H9 (cell line): ENCODE results near the gene MCU. TPM values are rescaled to one million over a fixed set of nuclear protein-coding genes. Genes with fewer than 3 reads are reported as not detected.

Experiments
- DNase-seq: peaks from one replicate; pipeline ENCODE4 v3.0.0-alpha.2; 2017
- H2AFZ ChIP-seq: one replicate; pipeline ENCODE4 v1.6.1; 2013; ENCODE audit warnings: mild to moderate bottlenecking, low read length, control low read depth, moderate library complexity
- H2AK5ac ChIP-seq: 2 replicates; pipeline ENCODE4 v1.6.1; 2013; ENCODE audit warnings: low read length, control low read depth, mixed read lengths; ENCODE audit not compliant: insufficient read length
- H2BK120ac ChIP-seq: one replicate; pipeline ENCODE4 v1.6.1; 2013; ENCODE audit warnings: low read depth, mild to moderate bottlenecking, low read length, control low read depth, inconsistent platforms; ENCODE audit not compliant: poor library complexity, severe bottlenecking
- H2BK12ac ChIP-seq: 2 replicates; pipeline ENCODE4 v1.6.1; 2013; ENCODE audit warnings: low read length, control low read depth, mixed read lengths, low read depth; ENCODE audit not compliant: insufficient read length
- H2BK15ac ChIP-seq: 2 replicates; pipeline ENCODE4 v1.6.1; 2013; ENCODE audit warnings: low read depth, low read length, control low read depth
- H2BK20ac ChIP-seq: one replicate; pipeline ENCODE4 v1.6.1; 2013; ENCODE audit warnings: low read depth, mild to moderate bottlenecking, low read length, control low read depth, inconsistent platforms; ENCODE audit not compliant: poor library complexity, severe bottlenecking
- H2BK5ac ChIP-seq: 2 replicates; pipeline ENCODE4 v1.6.1; 2013; ENCODE audit warnings: low read length, control low read depth, mixed read lengths; ENCODE audit not compliant: insufficient read length
- H3K14ac ChIP-seq: 2 replicates; pipeline ENCODE4 v1.6.1; 2013; ENCODE audit warnings: low read length, control low read depth; ENCODE audit not compliant: insufficient read depth
- H3K18ac ChIP-seq: 2 replicates; pipeline ENCODE4 v1.6.1; 2013; ENCODE audit warnings: low read depth, mild to moderate bottlenecking, mixed read lengths, low read length, control low read depth; ENCODE audit not compliant: insufficient read length
- H3K23ac ChIP-seq: 2 replicates; pipeline ENCODE4 v1.6.1; 2013; ENCODE audit warnings: low read length, control low read depth, mixed read lengths, low read depth; ENCODE audit not compliant: insufficient read length
- H3K23me2 ChIP-seq: 2 replicates; pipeline ENCODE4 v1.6.1; 2013; ENCODE audit warnings: low read depth, mild to moderate bottlenecking, mixed read lengths, low read length, control low read depth; ENCODE audit not compliant: insufficient read length, poor library complexity, severe bottlenecking
- H3K27ac ChIP-seq: 2 replicates; pipeline ENCODE4 v1.5.1; 2013; ENCODE audit warnings: low read length, control low read depth, mixed read lengths, low read depth; ENCODE audit not compliant: insufficient read length
- H3K27me3 ChIP-seq: 2 replicates; pipeline ENCODE4 v1.6.1; 2013; ENCODE audit warnings: low read length, control low read depth, inconsistent platforms; ENCODE audit not compliant: insufficient read depth
- H3K4ac ChIP-seq: 2 replicates; pipeline ENCODE4 v1.6.1; 2013; ENCODE audit warnings: low read depth, mild to moderate bottlenecking, control low read depth, inconsistent platforms, low read length, moderate library complexity
- H3K4me1 ChIP-seq: 2 replicates; pipeline ENCODE4 v1.6.1; 2013; ENCODE audit warnings: low read length, control low read depth, inconsistent platforms; ENCODE audit not compliant: insufficient read depth
- H3K4me2 ChIP-seq: 2 replicates; pipeline ENCODE4 v1.6.1; 2013; ENCODE audit warnings: low read length, control low read depth, mixed read lengths; ENCODE audit not compliant: insufficient read length, insufficient read depth
- H3K56ac ChIP-seq: 2 replicates; pipeline ENCODE4 v1.6.1; 2013; ENCODE audit warnings: low read depth, mild to moderate bottlenecking, mixed read lengths, low read length, control low read depth; ENCODE audit not compliant: insufficient read length
- H3K79me1 ChIP-seq: 2 replicates; pipeline ENCODE4 v1.6.1; 2013; ENCODE audit warnings: low read depth, mild to moderate bottlenecking, moderate library complexity, low read length, control low read depth, inconsistent platforms; ENCODE audit not compliant: insufficient read depth, poor library complexity, severe bottlenecking
- H3K79me2 ChIP-seq: 2 replicates; pipeline ENCODE4 v1.6.1; 2013; ENCODE audit warnings: low read length, control low read depth, inconsistent platforms; ENCODE audit not compliant: insufficient read depth
- H3K9ac ChIP-seq: 2 replicates; pipeline ENCODE4 v1.6.1; 2013; ENCODE audit warnings: low read length, control low read depth, mixed read lengths; ENCODE audit not compliant: insufficient read length; ENCODE audit errors: extremely low read depth
- H3K9me3 ChIP-seq: one replicate; pipeline ENCODE4 v1.6.1; 2013; ENCODE audit warnings: low read depth, low read length, inconsistent platforms; ENCODE audit not compliant: control insufficient read depth
- H3T11ph ChIP-seq: one replicate; pipeline ENCODE4 v1.6.1; 2013; ENCODE audit warnings: mild to moderate bottlenecking, low read length, control low read depth, inconsistent platforms
- H4K20me1 ChIP-seq: one replicate; pipeline ENCODE4 v1.6.1; 2013; ENCODE audit not compliant: control insufficient read depth, insufficient read length, insufficient read depth
- H4K5ac ChIP-seq: 2 replicates; pipeline ENCODE4 v1.6.1; 2013; ENCODE audit warnings: low read depth, mild to moderate bottlenecking, mixed read lengths, low read length, control low read depth; ENCODE audit not compliant: insufficient read length
- H4K8ac ChIP-seq: replicated peaks from 2 replicates; pipeline ENCODE4 v1.6.1; 2013; ENCODE audit warnings: low read length, control low read depth, mixed read lengths, low read depth; ENCODE audit not compliant: insufficient read length
- H4K91ac ChIP-seq: 2 replicates; pipeline ENCODE4 v1.6.1; 2013; ENCODE audit warnings: low read depth, mild to moderate bottlenecking, moderate library complexity, mixed read lengths, low read length, control low read depth; ENCODE audit not compliant: insufficient read length
- H3K27ac Mint-ChIP-seq, 3 experiments: 2 replicates in 2 of 3; 3 replicates in 1 of 3; pipeline ENCODE4 v1.8.0; 2020 to 2021; ENCODE audit warnings: mixed read lengths in 3 of 3, mild to moderate bottlenecking in 1 of 3, moderate library complexity in 1 of 3
- H3K27me3 Mint-ChIP-seq: 2 replicates; pipeline ENCODE4 v1.8.0; 2021; ENCODE audit warnings: low read depth, mild to moderate bottlenecking, moderate library complexity, mixed read lengths
- H3K36me3 Mint-ChIP-seq, 3 experiments: 2 replicates in 2 of 3; 3 replicates in 1 of 3; pipeline ENCODE4 v1.8.0; 2020 to 2021; ENCODE audit warnings: low read depth in 3 of 3, mixed read lengths in 3 of 3; ENCODE audit not compliant: insufficient read depth in 1 of 3
- H3K4me1 Mint-ChIP-seq, 2 experiments: 2 replicates each; pipeline ENCODE4 v1.8.0; 2020; ENCODE audit warnings: mixed read lengths in 2 of 2
- H3K4me3 Mint-ChIP-seq, 2 experiments: 2 replicates in 1 of 2; 3 replicates in 1 of 2; pipeline ENCODE4 v1.8.0; 2020 to 2021; ENCODE audit warnings: mild to moderate bottlenecking in 2 of 2, mixed read lengths in 2 of 2, moderate library complexity in 1 of 2
- H3K9me3 Mint-ChIP-seq, 2 experiments: 2 replicates in 1 of 2; 3 replicates in 1 of 2; pipeline ENCODE4 v1.8.0; 2020; ENCODE audit warnings: mild to moderate bottlenecking in 2 of 2, mixed read lengths in 2 of 2, moderate library complexity in 1 of 2
- WGBS: extraction: QIAGEN DNeasy Blood & Tissue Kit; methylation state at CpG from one replicate; pipeline ENCODE4 v1.1.7; 2013; ENCODE audit warnings: missing lambda C conversion rate, low lambda C conversion rate, mixed read lengths; ENCODE audit not compliant: insufficient read length; ENCODE audit errors: extremely low coverage; 5-methylcytosine and 5-hydroxymethylcytosine counted together
- total RNA-seq: library from RNA; stranded (reverse); gene quantifications from 2 replicates; pipeline ENCODE4 v1.2.1, GENCODE V29; 2021
- TF ChIP-seq, protein P1 (sequence below): fragments of 200-600 bp; sonication (generic); conservative IDR thresholded peaks from 3 replicates; pipeline ENCODE4 v1.8.0; 2021; ENCODE audit warnings: antibody characterized with exemption, mild to moderate bottlenecking

Gene MCU
- total RNA-seq, 1 experiment from 2014 or later: 36.6 TPM

- Histone ChIP-seq H2BK15ac (no peak overlapping the region), H3K9me3 (no peaks in the 10 kb centered on the region), H2BK5ac (no peak overlapping the region), H4K91ac (no peak overlapping the region), H2AK5ac (no peak overlapping the region), H3K27me3 (no peaks in the 10 kb centered on the region), H4K8ac (no peak overlapping the region), H2BK120ac (no peak overlapping the region), H3K56ac (no peak overlapping the region), H3K9ac (no peak overlapping the region), H3K23ac (no peak overlapping the region), H4K20me1 (no peaks in the 10 kb centered on the region), H3K79me1 (no peaks in the 10 kb centered on the region), H3K27ac (no peak overlapping the region), H2AFZ (no peak overlapping the region), H3K18ac (no peak overlapping the region), H3K14ac (no peak overlapping the region), H2BK20ac (no peak overlapping the region), H3T11ph (no peak overlapping the region), H3K79me2 (no peaks in the 10 kb centered on the region; the same call in 1 of the 2 replicates), H3K23me2 (no peaks in the 10 kb centered on the region), H3K4ac (no peak overlapping the region), H2BK12ac (no peak overlapping the region), H4K5ac (no peak overlapping the region), H3K4me1 (no peaks in the 10 kb centered on the region), H3K4me2 (no peak overlapping the region)
- TF ChIP-seq, protein P1, sequence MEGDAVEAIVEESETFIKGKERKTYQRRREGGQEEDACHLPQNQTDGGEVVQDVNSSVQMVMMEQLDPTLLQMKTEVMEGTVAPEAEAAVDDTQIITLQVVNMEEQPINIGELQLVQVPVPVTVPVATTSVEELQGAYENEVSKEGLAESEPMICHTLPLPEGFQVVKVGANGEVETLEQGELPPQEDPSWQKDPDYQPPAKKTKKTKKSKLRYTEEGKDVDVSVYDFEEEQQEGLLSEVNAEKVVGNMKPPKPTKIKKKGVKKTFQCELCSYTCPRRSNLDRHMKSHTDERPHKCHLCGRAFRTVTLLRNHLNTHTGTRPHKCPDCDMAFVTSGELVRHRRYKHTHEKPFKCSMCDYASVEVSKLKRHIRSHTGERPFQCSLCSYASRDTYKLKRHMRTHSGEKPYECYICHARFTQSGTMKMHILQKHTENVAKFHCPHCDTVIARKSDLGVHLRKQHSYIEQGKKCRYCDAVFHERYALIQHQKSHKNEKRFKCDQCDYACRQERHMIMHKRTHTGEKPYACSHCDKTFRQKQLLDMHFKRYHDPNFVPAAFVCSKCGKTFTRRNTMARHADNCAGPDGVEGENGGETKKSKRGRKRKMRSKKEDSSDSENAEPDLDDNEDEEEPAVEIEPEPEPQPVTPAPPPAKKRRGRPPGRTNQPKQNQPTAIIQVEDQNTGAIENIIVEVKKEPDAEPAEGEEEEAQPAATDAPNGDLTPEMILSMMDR: no peak
- H3K36me3 Mint-ChIP-seq: peaks cover 0 to 2% (median 0%) of the 10 kb centered on the region in 3 experiments; a peak in 2 of 7 replicates
- DNase-seq: no peak
- WGBS: no CpG with 5 or more reads among the region's 3 CpGs
- H3K27ac Mint-ChIP-seq: no peak overlapping the region
- H3K4me1 Mint-ChIP-seq: peaks cover 22 to 31% of the 10 kb centered on the region in 2 experiments
- H3K27me3 Mint-ChIP-seq: no peaks in the 10 kb centered on the region
- no peaks in the 10 kb centered on the region for H3K9me3 Mint-ChIP-seq
- H3K4me3 Mint-ChIP-seq: no peak overlapping the region
Measured at GRCh38 chr10:72808001-72808400, 116.1 kb downstream of the MCU start.
